HAP-1 (cell line): ENCODE measurements around the gene YIPF2.
"Not testable (repeated sequence)": the region's sequence is repeated elsewhere in the genome, so short reads cannot be mapped to it uniquely, and the experiment has no call there.

ENCODE experiments used
- DNase-seq, 2 experiments: peaks; one replicate each; pipeline ENCODE4 v3.0.0-alpha.2; 2016 to 2020; ENCODE audit warnings: low spot score in 2 of 2
- H3K27me3 ChIP-seq: fragments of 250-450 bp; sonication (Bioruptor Pico); 2 replicates; pipeline ENCODE4 v1.5.1; 2020; ENCODE audit warnings: low read depth, mild to moderate bottlenecking, moderate library complexity
- H3K36me3 ChIP-seq: fragments of 250-450 bp; sonication (Bioruptor Pico); replicated peaks from 2 replicates; pipeline ENCODE4 v1.5.1; 2020; ENCODE audit warnings: mild to moderate bottlenecking
- H3K4me1 ChIP-seq: fragments of 250-450 bp; sonication (Bioruptor Pico); 2 replicates; pipeline ENCODE4 v1.5.1; 2020; ENCODE audit warnings: mild to moderate bottlenecking
- H3K4me3 ChIP-seq: fragments of 250-450 bp; sonication (Bioruptor Pico); 2 replicates; pipeline ENCODE4 v1.5.1; 2020; ENCODE audit warnings: mild to moderate bottlenecking, moderate library complexity
- H3K9me3 ChIP-seq: fragments of 250-450 bp; sonication (Bioruptor Pico); 2 replicates; pipeline ENCODE4 v1.5.1; 2020; ENCODE audit warnings: mild to moderate bottlenecking, moderate library complexity
- in situ Hi-C: fragments of 300-500 bp; cut with MboI; formaldehyde crosslinking; loops from 3 replicates; pipeline ENCODE4 v1.14.3; 2020; ENCODE audit warnings: low sequenced_read_pairs, inconsistent platforms, mixed read lengths

The YIPF2 gene

GRCh38 chr19:10960314-10961072, 32.1 kb upstream of the YIPF2 start, which contains the start of gene SMARCA4:
TSS of gene SMARCA4 (plus strand) at chr19:10961030. CDS start at chr19:10984152, 23,122 bp downstream.
- DNase-seq: peak; percentile 93 to 97
- no peaks in the 10 kb centered on the region for H3K27me3 ChIP-seq
- H3K4me3 ChIP-seq: peak within 1 kb of the TSS; percentile 91
- peaks cover 19% of the 10 kb centered on the region for H3K4me1 ChIP-seq
- in situ Hi-C loops: no loop called here
- no peaks in the 10 kb centered on the region for H3K36me3 ChIP-seq
- no peaks in the 10 kb centered on the region for H3K9me3 ChIP-seq

GRCh38 chr19:10959277-10959968, 31.0 kb upstream of the YIPF2 start:
- Histone ChIP-seq H3K4me3 (peak overlapping the region; percentile 71; the same call in 1 of the 2 replicates), H3K4me1 (peaks cover 19% of the 10 kb centered on the region)
- H3K27me3 ChIP-seq, in situ Hi-C loops, H3K36me3 ChIP-seq, H3K9me3 ChIP-seq, DNase-seq: not testable (repeated sequence)

- Histone ChIP-seq H3K4me3 (no peak overlapping the region), H3K27me3 (no peaks in the 10 kb centered on the region), H3K9me3 (no peaks in the 10 kb centered on the region), H3K4me1 (no peaks in the 10 kb centered on the region), H3K36me3 (no peaks in the 10 kb centered on the region)
- no peak for DNase-seq
- in situ Hi-C loops: no loop called here
These were observed 24.4 kb upstream of the YIPF2 start for GRCh38 chr19:10952809-10953208.

GRCh38 chr19:10946958-10947657, 18.7 kb upstream of the YIPF2 start:
- no peaks in the 10 kb centered on the region for H3K27me3 ChIP-seq
- no peaks in the 10 kb centered on the region; the same call in 1 of the 2 replicates for H3K4me1 ChIP-seq
- H3K4me3 ChIP-seq: no peak overlapping the region
- H3K9me3 ChIP-seq: no peaks in the 10 kb centered on the region
- in situ Hi-C loops: no loop called here
- no peak for DNase-seq
- H3K36me3 ChIP-seq: no peaks in the 10 kb centered on the region

- H3K36me3 ChIP-seq: no peaks in the 10 kb centered on the region
- no peak overlapping the region for H3K4me3 ChIP-seq
- H3K9me3 ChIP-seq: no peaks in the 10 kb centered on the region
- no peaks in the 10 kb centered on the region; the same call in 1 of the 2 replicates for H3K4me1 ChIP-seq
- H3K27me3 ChIP-seq: no peaks in the 10 kb centered on the region
- DNase-seq: no peak
- in situ Hi-C loops: no loop called here
These were observed 16.8 kb upstream of the YIPF2 start for GRCh38 chr19:10945264-10945663.

GRCh38 chr19:10943412-10943811, 15.0 kb upstream of the YIPF2 start:
- DNase-seq, in situ Hi-C loops, H3K27me3 ChIP-seq, H3K4me1 ChIP-seq, H3K9me3 ChIP-seq, H3K36me3 ChIP-seq, H3K4me3 ChIP-seq: not testable (repeated sequence)

GRCh38 chr19:10941649-10942048, 13.2 kb upstream of the YIPF2 start:
- in situ Hi-C loops, H3K36me3 ChIP-seq, H3K27me3 ChIP-seq, H3K9me3 ChIP-seq, H3K4me3 ChIP-seq, H3K4me1 ChIP-seq, DNase-seq: not testable (repeated sequence)

- Histone ChIP-seq H3K4me3 (no peak overlapping the region), H3K27me3 (no peaks in the 10 kb centered on the region), H3K4me1 (no peaks in the 10 kb centered on the region), H3K36me3 (no peaks in the 10 kb centered on the region; the same call in 1 of the 2 replicates), H3K9me3 (no peaks in the 10 kb centered on the region)
- DNase-seq: peak; percentile 83 to 87
- in situ Hi-C loops: no loop called here
These were observed 8.2 kb upstream of the YIPF2 start for GRCh38 chr19:10936661-10937084.

GRCh38 chr19:10935371-10936059, 7.1 kb upstream of the YIPF2 start:
- Histone ChIP-seq H3K9me3 (no peaks in the 10 kb centered on the region), H3K27me3 (no peaks in the 10 kb centered on the region), H3K36me3 (peaks cover 2% of the 10 kb centered on the region), H3K4me3 (no peak overlapping the region), H3K4me1 (no peaks in the 10 kb centered on the region)
- no peak for DNase-seq
- in situ Hi-C loops: no loop called here

GRCh38 chr19:10929402-10929794, 959 bp upstream of the YIPF2 start:
- Histone ChIP-seq H3K4me3 (peak overlapping the region; percentile 74), H3K4me1 (peaks cover 6% of the 10 kb centered on the region; the same call in 1 of the 2 replicates), H3K9me3 (no peaks in the 10 kb centered on the region), H3K27me3 (no peaks in the 10 kb centered on the region), H3K36me3 (peaks cover 11% of the 10 kb centered on the region)
- DNase-seq: no peak
- in situ Hi-C loops: no loop called here

GRCh38 chr19:10927730-10928562, 493 bp downstream of the YIPF2 start:
- no peak for DNase-seq
- in situ Hi-C loops: no loop called here
- Histone ChIP-seq H3K4me3 (peak overlapping the region; percentile 74), H3K36me3 (peaks cover 23% of the 10 kb centered on the region), H3K4me1 (peaks cover 6% of the 10 kb centered on the region; the same call in 1 of the 2 replicates), H3K9me3 (no peaks in the 10 kb centered on the region), H3K27me3 (no peaks in the 10 kb centered on the region)

GRCh38 chr19:10924597-10924996, 3.8 kb downstream of the YIPF2 start:
- Histone ChIP-seq H3K36me3 (peaks cover 43% of the 10 kb centered on the region), H3K4me1 (peaks cover 5% of the 10 kb centered on the region; the same call in 1 of the 2 replicates), H3K4me3 (no peak overlapping the region), H3K9me3 (no peaks in the 10 kb centered on the region), H3K27me3 (no peaks in the 10 kb centered on the region)
- no peak for DNase-seq
- in situ Hi-C loops: no loop called here
